HG02588 (cell line): ENCODE measurements around the gene KCNMB3.
A peak's percentile ranks its signal among the peaks of the same experiment; 100 is the strongest.

Source experiments
- ATAC-seq: cut with Tn5 transposase; IDR thresholded peaks from one replicate; pipeline ENCODE4 v1.9.1; 2021; ENCODE audit warnings: mild to moderate bottlenecking, moderate library complexity; ENCODE audit not compliant: unreplicated experiment

KCNMB3 gene

GRCh38 chr3:179200790-179201189 is 50.1 kb downstream of the KCNMB3 start:
- ATAC-seq = no peak

GRCh38 chr3:179196700-179197099 is 54.2 kb downstream of the KCNMB3 start:
- ATAC-seq = no peak

- peak; percentile 90 for ATAC-seq
These were observed 54.8 kb downstream of the KCNMB3 start for GRCh38 chr3:179196098-179196497.

GRCh38 chr3:179194931-179195330 is 56.0 kb downstream of the KCNMB3 start:
- no peak for ATAC-seq
